HG03159 (cell line): ENCODE measurements around the gene CNGB1.
"Not testable (repeated sequence)": the region's sequence is repeated elsewhere in the genome, so short reads cannot be mapped to it uniquely, and the experiment has no call there.

Source experiments
- ATAC-seq: cut with Tn5 transposase; IDR thresholded peaks from one replicate; pipeline ENCODE4 v1.9.1; 2021; ENCODE audit warnings: mild to moderate bottlenecking, moderate library complexity; ENCODE audit not compliant: unreplicated experiment

Gene CNGB1

GRCh38 chr16:57997528-57998265, 26.8 kb upstream of the CNGB1 start:
- no peak for ATAC-seq

GRCh38 chr16:57997176-57997527, 26.2 kb upstream of the CNGB1 start:
- ATAC-seq, result no peak

GRCh38 chr16:57996406-57997175, 25.7 kb upstream of the CNGB1 start:
- no peak for ATAC-seq

GRCh38 chr16:57995721-57996405, 24.9 kb upstream of the CNGB1 start:
- ATAC-seq, result no peak

GRCh38 chr16:57994778-57995177, 23.9 kb upstream of the CNGB1 start:
- ATAC-seq, result no peak

GRCh38 chr16:57994361-57994760, 23.4 kb upstream of the CNGB1 start:
- no peak for ATAC-seq

- no peak for ATAC-seq
These were observed 23.0 kb upstream of the CNGB1 start for GRCh38 chr16:57993897-57994296.

- no peak for ATAC-seq
These were observed 22.5 kb upstream of the CNGB1 start for GRCh38 chr16:57993438-57993837.

GRCh38 chr16:57992084-57992483, 21.2 kb upstream of the CNGB1 start:
- ATAC-seq, result no peak

- no peak for ATAC-seq
These were observed 20.7 kb upstream of the CNGB1 start for GRCh38 chr16:57991551-57992059.

- no peak for ATAC-seq
These were observed 18.0 kb upstream of the CNGB1 start for GRCh38 chr16:57988929-57989328.

GRCh38 chr16:57987441-57988177, 16.7 kb upstream of the CNGB1 start:
- no peak for ATAC-seq

- no peak for ATAC-seq
These were observed 15.3 kb upstream of the CNGB1 start for GRCh38 chr16:57986196-57986595.

GRCh38 chr16:57985204-57986181, 14.6 kb upstream of the CNGB1 start:
- ATAC-seq, result peak; percentile 16

GRCh38 chr16:57984443-57985203, 13.7 kb upstream of the CNGB1 start:
- ATAC-seq, result peak; percentile 85

- ATAC-seq, result no peak
These were observed 11.5 kb upstream of the CNGB1 start for GRCh38 chr16:57982385-57982784.

GRCh38 chr16:57981636-57982035, 10.7 kb upstream of the CNGB1 start:
- no peak for ATAC-seq

- ATAC-seq, result no peak
These were observed 8.2 kb upstream of the CNGB1 start for GRCh38 chr16:57979006-57979585.

GRCh38 chr16:57978070-57978465, 7.1 kb upstream of the CNGB1 start:
- ATAC-seq, result not testable (repeated sequence)
